OCI-LY1 (cell line): ENCODE results near the gene NAV3.

ENCODE experiments used
- CTCF ChIP-seq: fragments of 200-600 bp; sonication (generic), shearing (Covaris generic); IDR thresholded peaks from 2 replicates; pipeline ENCODE4 v1.5.1; 2017; ENCODE audit warnings: mild to moderate bottlenecking, antibody characterized with exemption, low read length, moderate library complexity, mixed read lengths
- EZH2 ChIP-seq: fragments of 200-600 bp; sonication (generic), shearing (Covaris generic); IDR thresholded peaks from 2 replicates; pipeline ENCODE4 v1.8.0; 2017; ENCODE audit warnings: borderline replicate concordance, mixed run types, mild to moderate bottlenecking, antibody characterized with exemption, low read length, moderate library complexity, mixed read lengths

- TF ChIP-seq CTCF (no peak), EZH2 (no peak)
These were observed 368.2 kb downstream of the NAV3 start for GRCh38 chr12:78198896-78199295.
